Activated CD4-positive, alpha-beta T cell treated with anti-CD3 and anti-CD28 coated beads, Interleukin-2, amount 50 U/mL, for 16 hours (primary cell): ENCODE results near the gene CGB2.
"Not testable (repeated sequence)": the region's sequence is repeated elsewhere in the genome, so short reads cannot be mapped to it uniquely, and the experiment has no call there.

ENCODE experiments used
- DNase-seq: peaks from one replicate; pipeline ENCODE4 v3.0.0-alpha.2; 2020

The CGB2 gene

DNA sequence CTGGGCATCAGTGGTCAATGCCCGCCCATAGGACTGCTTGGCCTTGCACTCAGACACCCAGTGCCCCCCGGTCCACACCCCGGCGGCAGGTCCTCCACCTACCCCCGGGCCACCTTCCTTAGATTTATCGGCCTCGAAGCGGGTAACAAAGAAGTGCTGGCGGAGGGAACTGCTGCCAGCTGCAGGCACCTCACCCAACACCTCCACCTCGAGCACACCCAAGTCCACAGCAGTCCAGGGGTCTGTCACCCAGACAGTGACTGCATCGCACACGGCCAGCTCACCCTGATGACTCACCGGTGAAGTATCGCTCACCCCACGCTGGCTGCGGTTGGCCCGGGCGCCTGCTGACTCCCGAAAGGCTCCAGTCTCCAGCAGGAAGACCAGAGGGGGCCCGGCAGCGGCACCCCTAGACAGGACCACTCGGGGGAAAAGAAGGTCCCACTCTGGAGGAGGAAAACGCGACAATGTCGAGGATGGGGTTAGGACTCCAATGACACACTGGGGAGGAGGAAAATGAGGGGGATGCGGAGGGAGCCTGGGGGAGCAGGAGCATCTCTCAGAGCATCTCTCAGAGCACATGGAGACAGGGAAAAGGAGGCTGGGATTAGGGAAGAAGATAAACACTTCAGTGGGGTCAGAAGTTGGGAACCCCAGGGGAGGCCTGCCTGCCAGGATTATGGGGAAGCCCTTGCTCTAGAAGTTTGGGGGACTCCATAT is 7.0 kb downstream of the CGB2 start:
- DNase-seq: not testable (repeated sequence)

DNA sequence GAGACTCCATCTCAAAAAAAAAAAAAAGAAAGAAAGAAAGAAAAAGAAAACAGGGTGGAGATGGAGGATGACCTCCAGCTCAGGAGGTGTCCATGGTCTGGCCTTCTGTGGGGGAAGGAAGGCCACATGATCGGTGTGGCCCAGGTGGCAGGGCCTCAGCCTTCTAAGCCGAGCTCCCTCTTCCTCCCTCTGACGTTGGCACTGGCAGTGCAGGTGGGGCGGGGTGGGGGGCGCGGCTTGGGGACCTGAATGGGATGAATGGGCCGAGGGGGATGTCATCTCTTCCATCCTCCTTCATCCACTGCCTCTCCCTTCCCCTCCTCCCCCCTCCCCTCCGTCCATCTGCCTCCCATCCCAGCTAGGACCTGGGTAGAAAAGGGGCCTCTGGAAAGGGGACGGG is 8.0 kb downstream of the CGB2 start:
- DNase-seq: not testable (repeated sequence)

DNA sequence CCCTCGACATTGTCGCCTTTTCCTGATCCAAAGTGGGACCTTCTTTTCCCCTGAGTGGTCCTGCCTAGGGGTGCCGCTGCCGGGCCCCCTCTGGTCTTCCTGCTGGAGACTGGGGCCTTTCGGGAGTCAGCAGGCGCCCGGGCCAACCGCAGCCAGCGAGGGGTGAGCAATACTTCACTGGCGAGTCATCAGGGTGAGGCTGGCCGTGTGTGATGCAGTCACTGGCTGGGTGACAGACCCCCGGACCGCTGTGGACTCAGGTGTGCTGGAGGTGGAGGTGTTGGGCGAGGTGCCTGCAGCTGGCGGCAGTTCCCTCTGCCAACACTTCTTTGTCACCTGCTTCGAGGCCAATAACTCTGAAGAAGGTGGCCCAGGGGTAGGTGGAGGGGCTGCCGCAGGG is 10.5 kb downstream of the CGB2 start:
- DNase-seq: no peak

DNA sequence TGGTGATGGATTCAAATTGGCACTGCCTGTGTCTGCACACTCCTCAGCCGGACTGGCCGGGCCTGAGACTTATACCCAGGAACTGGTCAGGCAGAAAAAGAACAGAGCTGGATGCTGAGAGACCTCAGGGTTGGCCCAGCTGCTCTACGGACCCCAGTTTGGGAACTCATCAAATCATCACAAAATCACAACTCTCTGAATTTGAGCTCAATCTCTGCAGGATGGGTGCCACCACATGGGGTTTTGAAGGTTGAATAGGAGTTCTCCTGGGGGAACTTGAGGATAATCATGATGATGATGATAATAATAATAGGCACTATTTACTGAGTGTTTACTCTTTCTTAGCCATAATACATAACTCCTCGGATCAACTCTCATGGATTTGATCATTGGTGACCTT is 11.0 kb downstream of the CGB2 start:
- DNase-seq: not testable (repeated sequence)

DNA sequence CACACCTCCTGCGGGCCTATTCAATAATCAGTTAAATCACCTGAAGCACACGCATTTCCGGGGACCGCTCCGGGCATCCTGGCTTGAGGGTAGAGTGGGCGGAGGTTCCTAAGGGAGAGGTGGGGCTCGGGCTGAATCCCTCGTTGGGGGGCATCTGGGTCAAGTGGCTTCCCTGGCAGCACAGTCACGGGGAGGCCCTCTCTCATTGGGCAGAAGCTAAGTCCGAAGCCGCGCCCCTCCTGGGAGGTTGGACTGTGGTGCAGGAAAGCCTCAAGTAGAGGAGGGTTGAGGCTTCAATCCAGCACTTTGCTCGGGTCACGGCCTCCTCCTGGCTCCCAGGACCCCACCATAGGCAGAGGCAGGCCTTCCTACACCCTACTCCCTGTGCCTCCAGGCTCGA is 11.9 kb downstream of the CGB2 start, which contains the start of gene CGB5:
CGB5 (plus strand) TSS at position 301 of the 400 bp plus-strand sequence. CDS start 362 bp downstream, outside the sequence.
- DNase-seq: not testable (repeated sequence)

DNA sequence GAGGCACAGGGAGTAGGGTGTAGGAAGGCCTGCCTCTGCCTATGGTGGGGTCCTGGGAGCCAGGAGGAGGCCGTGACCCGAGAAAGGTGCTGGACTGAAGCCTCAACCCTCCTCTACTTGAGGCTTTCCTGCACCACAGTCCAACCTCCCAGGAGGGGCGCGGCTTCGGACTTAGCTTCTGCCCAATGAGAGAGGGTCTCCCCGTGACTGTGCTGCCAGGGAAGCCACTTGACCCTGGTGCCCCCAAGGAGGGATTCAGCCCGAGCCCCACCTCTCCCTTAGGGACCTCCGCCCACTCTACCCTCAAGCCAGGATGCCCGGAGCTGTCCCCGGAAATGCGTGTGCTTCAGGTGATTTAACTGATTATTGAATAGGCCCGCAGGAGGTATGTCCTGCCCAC is 17.3 kb downstream of the CGB2 start, which contains the start of gene CGB8:
CGB8 (minus strand) TSS at position 101 of the 400 bp plus-strand sequence. CDS start 372 bp downstream, outside the sequence.
- not testable (repeated sequence) for DNase-seq

DNA sequence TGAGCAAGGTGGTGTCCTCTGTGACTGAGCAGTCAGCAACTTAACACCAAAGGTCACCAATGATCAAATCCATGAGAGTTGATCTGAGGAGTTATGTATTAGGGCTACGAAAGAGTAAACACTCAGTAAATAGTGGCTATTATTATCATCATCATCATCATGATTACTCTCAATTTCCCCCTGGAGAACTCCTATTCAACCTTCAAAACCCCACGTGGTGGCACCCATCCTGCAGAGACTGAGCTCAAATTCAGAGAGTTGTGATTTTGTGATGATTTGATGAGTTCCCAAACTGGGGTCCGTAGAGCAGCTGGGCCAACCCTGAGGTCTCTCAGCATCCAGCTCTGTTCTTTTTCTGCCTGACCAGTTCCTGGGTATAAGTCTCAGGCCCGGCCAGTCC is 18.1 kb downstream of the CGB2 start:
- not testable (repeated sequence) for DNase-seq

DNA sequence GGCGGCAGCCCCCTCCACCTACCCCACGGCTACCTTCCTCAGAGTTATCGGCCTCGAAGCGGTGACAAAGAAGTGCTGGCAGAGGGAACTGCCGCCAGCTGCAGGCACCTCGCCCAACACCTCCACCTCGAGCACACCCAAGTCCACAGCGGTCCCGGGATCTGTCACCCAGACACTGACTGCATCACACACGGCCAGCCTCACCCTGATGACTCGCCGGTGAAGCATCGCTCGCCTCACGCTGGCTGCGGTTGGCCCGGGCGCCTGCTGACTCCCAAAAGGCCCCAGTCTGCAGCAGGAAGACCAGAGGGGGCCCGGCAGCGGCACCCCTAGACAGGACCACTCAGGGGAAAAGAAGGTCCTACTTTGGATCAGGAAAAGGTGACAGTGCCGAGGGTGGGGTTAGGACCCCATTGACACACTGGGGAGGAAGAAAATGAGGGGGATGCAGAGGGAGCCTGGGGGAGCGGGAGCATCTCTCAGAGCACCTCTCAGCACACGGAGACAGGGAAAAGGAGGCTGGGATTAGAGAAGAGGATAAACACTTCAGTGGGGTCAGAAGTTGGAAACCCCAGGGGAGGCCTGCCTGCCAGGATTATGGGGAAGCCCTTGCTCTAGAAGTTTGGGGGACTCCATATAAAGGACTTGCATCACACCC is 18.8 kb downstream of the CGB2 start:
- DNase-seq: not testable (repeated sequence)

DNA sequence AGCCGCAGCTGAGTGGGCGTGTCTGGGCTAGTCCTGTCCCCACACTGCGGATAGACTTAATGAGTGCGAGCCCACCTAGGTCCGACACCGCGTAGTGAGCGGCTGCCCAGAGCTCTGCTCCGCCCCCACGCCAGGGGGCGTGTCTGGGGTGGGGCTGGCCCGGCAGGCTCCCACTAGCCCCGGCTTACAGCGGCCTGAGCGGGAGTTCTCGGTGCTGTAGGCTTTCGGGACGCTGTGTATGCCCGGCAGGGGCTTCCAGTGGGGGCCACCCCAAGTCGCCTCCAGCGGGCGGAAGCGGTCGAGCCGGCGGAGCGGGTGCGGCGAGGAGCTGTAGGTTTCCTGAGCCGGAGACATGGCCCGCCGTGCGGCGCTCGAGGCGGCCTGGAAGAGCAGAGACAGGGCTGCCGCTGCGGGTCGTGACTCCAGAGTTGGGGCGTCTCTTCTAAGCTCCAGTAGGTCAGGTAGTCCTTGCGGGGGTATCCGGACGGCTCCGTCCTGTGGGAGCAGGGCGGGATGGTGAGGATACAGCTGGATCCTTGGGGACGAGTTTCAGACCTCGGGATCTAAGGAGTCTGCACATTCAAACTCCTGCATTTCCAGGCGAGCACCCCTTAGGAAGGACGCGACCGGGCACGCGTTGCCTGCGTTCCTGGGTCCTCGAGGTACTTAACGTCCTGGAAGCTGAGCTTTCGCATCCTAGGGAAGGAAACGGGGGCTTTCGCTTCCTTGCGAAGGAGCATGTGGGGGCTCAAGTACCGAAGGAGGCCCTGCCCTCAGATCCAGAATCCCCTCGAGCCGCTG is 24.6 kb downstream of the CGB2 start:
- peak; percentile 28 for DNase-seq

DNA sequence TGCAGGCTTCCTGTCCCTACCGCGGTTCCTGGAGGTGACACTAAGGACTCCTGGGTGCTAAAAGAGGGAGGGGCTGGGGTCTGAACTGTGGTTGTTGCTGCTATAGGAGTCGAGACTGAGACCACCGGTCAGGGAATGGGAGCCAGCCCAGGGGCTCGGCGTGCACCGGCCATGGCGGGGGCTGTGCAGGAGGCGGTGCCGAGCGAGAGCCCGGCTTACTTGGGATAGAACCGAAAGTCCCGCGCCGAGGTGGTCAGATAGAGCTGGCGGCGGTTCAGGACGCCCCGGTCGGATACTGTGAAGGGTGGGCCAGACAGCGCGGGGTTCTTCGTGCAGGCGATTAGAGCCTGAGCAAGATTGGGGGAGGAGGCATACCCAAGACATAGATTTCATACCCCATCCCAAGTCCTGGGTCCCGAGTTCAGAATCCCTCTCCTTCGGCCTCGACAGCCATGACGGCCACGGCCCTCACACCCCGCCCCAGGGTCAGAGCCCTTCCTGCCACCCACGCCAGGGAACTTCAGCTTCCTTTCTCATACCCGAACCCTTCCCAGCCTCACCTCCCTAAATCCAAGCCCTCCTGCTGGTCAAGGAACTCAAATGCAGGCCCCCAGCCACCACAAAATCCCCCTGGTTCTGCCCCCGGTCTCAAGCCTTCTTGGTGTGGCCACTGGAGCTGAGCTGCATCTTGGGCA is 25.4 kb downstream of the CGB2 start:
- not testable (repeated sequence) for DNase-seq

DNA sequence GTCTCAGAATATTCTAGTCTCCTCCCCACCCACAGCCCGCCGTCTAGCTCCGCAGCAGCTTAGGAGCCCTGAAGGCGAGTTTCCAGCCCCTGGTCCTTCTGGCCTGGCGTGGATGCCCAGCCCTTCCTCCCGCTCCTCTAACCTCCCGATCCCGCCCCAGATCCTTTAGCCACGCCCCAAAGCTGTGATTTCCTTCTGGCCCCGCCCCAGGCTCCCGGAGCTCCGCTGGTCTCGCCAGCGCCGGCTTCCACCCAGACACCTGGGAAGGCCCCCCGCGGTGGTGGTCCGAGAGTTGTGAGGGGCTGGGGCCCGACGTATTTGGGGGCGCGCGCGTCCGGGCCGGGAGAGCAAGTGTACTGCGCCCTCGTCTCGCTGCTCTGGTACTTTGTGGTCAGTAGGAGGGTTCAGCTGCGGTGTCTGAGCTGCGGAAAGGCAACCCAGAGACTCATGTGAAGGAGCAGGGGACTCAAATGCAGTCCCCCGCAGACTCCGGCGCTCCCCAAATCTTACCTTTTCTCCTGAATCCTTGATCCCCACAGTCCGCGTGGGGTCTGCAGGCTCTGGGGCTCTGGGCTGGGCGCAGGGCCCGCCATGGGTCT is 26.0 kb downstream of the CGB2 start, which contains the start of gene CGB7:
CGB7 (minus strand) TSS at position 114 of the 599 bp plus-strand sequence. CDS start 2,374 bp downstream, outside the sequence.
- DNase-seq: peak; percentile 32

DNA sequence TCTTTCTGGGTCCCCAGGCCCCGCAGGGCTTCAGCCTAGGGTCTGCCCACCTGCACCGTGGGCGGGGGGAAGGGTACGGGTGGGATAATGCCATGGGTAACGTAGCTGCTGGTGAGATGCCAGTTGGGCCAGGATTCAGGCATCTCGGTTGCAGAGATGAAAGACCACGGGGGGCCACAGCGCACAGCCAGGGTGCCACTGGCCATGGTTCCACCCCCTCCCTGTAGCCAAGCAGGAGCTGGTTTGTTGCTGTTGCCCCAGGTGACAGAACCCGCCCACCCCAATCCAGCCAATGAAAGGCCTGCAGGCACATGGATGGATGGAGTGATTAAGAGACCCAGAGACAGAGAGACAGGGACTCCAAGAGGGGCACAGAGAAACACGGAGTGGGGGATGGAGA is 26.9 kb downstream of the CGB2 start:
- peak; percentile 22 for DNase-seq

DNA sequence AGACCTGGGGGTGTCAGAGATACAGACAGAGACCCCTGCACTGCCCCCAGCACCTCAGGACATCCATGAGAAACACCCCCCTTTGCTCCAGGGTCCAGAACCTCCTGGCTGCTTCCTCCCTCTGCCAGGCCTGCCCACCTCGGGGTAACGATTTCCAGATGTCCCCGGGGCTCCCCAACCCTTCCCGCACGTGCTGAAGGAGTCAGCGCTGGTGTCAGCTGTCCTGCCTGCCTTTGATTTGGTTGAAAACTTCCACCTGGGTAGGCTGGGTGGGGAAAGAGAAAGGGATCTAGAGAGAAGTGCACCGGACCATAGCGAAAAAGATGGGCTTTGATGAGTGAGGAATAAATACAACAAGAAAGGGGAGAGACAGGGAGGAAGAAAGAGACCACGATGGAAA is 27.4 kb downstream of the CGB2 start:
- no peak for DNase-seq

DNA sequence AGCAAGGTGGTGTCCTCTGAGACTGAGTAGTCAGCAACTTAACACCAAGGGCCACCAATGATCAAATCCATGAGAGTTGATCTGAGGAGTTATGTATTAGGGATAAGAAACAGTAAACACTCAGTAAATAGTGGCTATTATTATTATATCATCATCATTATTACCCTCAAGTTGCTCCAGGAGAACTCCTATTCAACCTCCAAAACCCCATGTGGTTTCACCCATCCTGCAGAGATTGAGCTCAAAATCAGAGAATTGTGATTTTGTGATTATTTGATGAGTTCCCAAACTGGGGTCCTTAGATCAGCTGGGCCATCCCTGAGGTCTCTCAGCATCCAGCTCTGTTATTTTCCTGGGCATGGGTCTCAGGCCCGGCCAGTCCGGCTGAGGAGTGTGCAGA is 29.3 kb downstream of the CGB2 start:
- DNase-seq: no peak

DNA sequence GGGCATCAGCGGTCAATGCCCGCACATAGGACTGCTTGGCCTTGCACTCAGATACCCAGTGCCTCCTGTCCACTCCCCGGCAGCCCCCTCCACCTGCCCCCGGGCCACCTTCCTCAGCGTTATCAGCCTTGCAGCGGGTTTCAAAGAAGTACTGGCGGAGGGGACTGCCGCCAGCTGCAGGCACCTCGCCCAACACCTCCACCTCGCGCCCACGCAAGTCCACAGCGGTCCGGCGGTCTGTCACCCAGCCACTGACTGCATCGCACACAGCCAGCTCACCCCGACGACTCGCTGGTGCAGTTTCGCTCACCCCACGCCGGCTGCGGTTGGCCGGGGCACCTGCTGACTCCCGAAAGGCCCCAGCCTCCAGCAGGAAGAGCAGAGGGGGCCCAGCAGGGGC is 29.8 kb downstream of the CGB2 start:
- DNase-seq: no peak

DNA sequence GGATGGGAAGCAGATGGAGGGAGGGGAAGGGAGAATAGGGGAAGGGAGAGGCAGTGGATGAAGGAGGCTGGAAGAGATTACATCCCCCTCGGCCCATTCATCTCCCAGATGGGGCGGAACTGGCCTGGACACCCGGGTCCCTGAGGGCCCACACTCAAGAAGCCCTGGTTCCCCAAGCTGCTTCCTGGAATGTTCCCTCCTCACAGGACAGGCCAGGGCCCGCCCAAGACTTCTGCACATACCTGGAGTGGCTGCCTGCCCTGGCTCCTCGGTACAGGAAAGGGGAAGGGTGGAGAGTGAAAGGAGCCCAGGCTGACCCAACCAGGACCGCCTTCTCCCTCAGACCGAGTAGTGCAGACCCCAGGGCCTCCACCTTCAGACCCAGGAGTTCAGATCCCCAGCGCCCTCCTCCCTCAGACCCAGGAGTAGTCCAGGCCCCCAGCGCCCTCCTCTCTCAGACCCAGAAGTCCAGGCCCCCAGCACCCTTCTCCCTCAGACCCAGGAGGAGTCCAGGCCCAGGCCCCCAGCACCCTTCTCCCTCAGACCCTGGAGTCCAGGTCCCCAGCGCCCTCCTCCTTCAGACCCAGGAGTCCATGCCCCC is 32.4 kb downstream of the CGB2 start:
- DNase-seq: no peak

DNA sequence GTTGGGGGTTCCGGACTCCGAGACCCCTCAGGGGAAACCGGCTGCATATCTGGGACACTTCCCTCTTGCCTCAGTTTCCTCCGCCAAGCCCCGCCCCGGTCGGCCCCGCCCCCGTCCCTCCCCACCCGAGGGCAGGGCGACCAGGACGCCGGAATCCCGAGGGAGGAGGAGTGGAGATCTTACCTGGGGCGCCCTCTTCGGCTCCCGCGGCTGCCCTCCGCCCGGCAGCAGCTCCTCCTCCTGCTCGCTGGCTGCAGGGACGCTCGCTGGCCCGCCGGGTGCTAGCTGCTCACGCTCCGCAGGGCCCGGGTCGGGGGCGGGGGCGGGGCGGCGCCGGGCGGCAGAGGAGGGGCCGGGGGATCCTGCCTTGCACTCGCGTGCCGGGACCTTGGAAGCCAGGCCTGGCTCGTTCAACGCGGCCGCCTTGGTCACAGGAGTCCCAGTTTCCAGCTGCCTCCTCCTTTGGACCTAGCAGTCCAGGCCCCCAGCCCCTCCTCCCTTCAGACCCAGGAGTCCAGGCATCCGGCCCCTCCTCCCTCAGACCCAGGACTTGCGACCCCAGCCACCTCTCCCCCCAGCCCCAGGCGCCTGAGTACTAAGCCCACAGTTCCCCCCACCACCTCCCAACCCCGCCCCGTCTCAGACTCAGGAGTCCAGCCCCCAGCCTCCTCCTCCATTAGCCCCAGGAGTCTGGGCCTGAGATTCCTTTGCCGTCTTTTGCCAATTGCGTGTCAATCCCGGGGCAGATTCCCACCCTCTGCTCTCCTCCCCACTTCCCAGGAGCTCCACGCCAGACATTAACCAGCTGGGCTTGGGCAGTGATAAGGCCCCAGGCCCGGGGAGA is 33.3 kb downstream of the CGB2 start, which contains the start of gene NTF4:
NTF4 (minus strand) TSS at position 51 of the 844 bp plus-strand sequence. CDS start 2,821 bp downstream, outside the sequence.
- no peak for DNase-seq

DNA sequence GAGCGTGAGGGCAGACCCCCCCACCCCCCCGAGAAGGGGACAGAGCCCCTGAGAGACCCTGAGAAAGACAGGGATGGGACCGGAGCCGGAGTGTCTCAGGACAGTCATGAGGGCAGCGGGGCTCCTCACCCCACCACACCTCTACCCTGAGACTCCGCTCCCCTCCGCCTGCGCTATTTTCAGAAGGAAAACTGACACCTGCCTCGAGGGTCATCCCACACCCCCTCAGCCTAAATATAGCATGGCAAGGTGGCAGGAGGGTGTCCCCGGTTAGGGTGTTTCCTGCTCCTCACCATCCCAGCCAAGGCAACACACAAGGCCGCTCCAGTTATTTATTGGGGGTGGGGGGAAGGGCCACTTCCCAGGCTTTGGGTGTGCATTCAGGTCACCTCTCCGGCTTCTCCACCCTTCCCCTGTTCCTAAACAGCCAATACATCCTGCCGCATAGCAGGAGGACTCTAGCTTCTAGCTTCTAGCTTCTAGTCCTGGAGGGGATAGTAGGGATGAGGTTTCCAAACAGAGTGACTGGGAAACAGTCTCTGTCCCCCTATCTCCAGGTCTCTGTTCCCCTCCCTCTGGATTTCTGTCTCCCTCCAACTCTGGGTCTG is 34.3 kb downstream of the CGB2 start:
- DNase-seq: no peak

DNA sequence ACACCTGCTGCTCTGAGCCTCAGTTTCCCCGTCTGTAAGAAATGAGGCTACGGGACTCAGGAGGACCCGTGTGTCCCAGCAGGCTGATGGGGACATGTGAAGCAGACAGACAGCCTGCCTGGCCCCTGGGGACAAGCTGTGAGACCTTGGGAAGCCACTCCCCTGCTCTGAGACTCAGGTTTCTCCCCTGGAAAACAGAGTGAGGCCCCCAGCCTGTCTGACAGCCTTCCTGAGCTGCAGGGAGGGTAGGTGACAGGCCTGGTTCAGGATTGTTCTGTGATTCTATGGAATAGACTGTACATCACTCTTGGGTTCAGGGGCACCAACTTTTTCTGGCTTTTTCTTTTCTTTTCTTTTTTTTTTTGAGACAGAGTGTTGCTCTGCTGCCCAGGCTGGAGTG is 35.9 kb downstream of the CGB2 start:
- DNase-seq: no peak

DNA sequence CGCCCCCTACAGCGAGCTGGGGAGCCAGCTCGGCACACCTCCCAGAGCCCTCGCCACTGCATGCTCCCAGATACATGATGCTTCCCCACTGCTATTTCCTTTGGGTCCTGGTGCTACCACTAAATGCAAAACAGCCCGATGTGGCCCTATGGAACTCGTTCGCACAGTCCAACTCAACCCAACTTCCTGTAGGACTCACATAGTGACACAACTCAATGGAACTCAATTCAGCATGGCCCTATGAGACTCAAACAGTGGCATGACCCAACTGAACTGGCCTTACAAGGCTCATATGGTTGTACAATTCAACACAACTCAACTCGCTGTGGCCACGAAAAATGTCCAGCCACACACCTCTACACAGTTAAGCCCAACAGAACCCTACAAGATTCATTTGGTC is 37.3 kb downstream of the CGB2 start:
- DNase-seq: no peak
